ENCODE measurements around the gene MST1. TPM values are rescaled to one million over a fixed set of nuclear protein-coding genes. Genes with fewer than 3 reads are reported as not detected.

Gene MST1
- total and polyA plus RNA-seq, 2 of the 8 experiments (the other 6 are each of a cell fraction or from before 2014, with no cell fraction given): 6.2 to 9.5 TPM

- POLR2A ChIA-PET (ENCODE audit: partially characterized antibody): no interaction called here
- no peaks in the 10 kb centered on the region for H3K27me3 ChIP-seq (replicated peaks in 1 of 4; ENCODE audit: control insufficient read depth in 3 of 4, extremely low read depth in 1 of 4, insufficient read depth in 3 of 4, low read length in 3 of 4)
- no peaks in the 10 kb centered on the region for H3K79me2 ChIP-seq (ENCODE audit: control insufficient read depth in 1 of 2, insufficient read depth in 2 of 2, low read length in 2 of 2)
- no peak overlapping the region for H2BK20ac ChIP-seq (ENCODE audit: low read length)
- DNase-seq (ENCODE audit: low read depth in 1 of 2, low spot score in 2 of 2) (no peak), FAIRE-seq (no peak)
- H3K4me2 ChIP-seq (ENCODE audit: insufficient read depth in 1 of 2, low read depth in 2 of 2, low read length in 2 of 2): no peak overlapping the region
- no peak overlapping the region for H3K18ac ChIP-seq (ENCODE audit: extremely low read depth, low read length)
- CTCF ChIA-PET (ENCODE audit: partially characterized antibody): interaction anchor here (0.6 to 1.8 kb wide), 9 partner anchors 8 to 190 kb away, joined by 3 to 5 read pairs (median 4); no protein-coding TSS in a partner anchor
- no peak overlapping the region for H2BK15ac ChIP-seq (ENCODE audit: low read length)
- H3K4ac ChIP-seq (replicated peaks; ENCODE audit: insufficient read length, low read depth, low read length): no peak overlapping the region
- no peak overlapping the region for H4K91ac ChIP-seq (replicated peaks; ENCODE audit: insufficient read length, low read length)
- no peak overlapping the region for H2BK12ac ChIP-seq (ENCODE audit: low read depth, low read length)
- no peaks in the 10 kb centered on the region for H3K79me1 ChIP-seq (ENCODE audit: low read depth, low read length)
- H4K5ac ChIP-seq (ENCODE audit: insufficient read length, low read depth, low read length): no peak overlapping the region
- no peaks in the 10 kb centered on the region for H3K4me1 ChIP-seq (replicated peaks in 1 of 4; ENCODE audit: control insufficient read depth in 3 of 4, insufficient read depth in 4 of 4, low read length in 3 of 4)
- no peaks in the 10 kb centered on the region; a peak in 1 of 8 replicates for H3K36me3 ChIP-seq (ENCODE audit: control insufficient read depth in 2 of 4, insufficient read depth in 4 of 4, low read length in 3 of 4)
- no peaks in the 10 kb centered on the region for H3K23me2 ChIP-seq (ENCODE audit: low read depth, low read length)
- no peak overlapping the region for H3K23ac ChIP-seq (ENCODE audit: insufficient read length)
- no peak overlapping the region for H3K27ac ChIP-seq (ENCODE audit: low read depth, low read length)
- no peak overlapping the region for H3K14ac ChIP-seq (ENCODE audit: insufficient read length)
- no peak overlapping the region for H3K4me3 ChIP-seq (ENCODE audit: extremely low read depth in 1 of 4, insufficient read depth in 2 of 4, low read depth in 3 of 4, low read length in 4 of 4)
- no peaks in the 10 kb centered on the region for H3K9me3 ChIP-seq (ENCODE audit: insufficient read depth in 2 of 2, low read depth in 1 of 2, low read length in 1 of 2)
- H2AK5ac ChIP-seq (ENCODE audit: low read depth, low read length): no peak overlapping the region
- H4K8ac ChIP-seq (ENCODE audit: extremely low read depth, insufficient read depth, low read length): no peak overlapping the region
- H4K20me1 ChIP-seq (replicated peaks in 1 of 2; ENCODE audit: control insufficient read depth in 1 of 2, insufficient read depth in 2 of 2, low read length in 2 of 2): no peaks in the 10 kb centered on the region
- H2AFZ ChIP-seq (ENCODE audit: low read length): no peak overlapping the region
- 89% methylated on average over 8 of the region's 8 CpGs; no CpG with 5 or more reads in 1 of the 2 experiments for WGBS, 2 experiments (ENCODE audit: extremely low coverage in 1 of 2, insufficient coverage in 1 of 2, insufficient read length in 1 of 2, insufficient replicate concordance in 2 of 2, low coverage in 1 of 2, low lambda C conversion rate in 2 of 2, missing lambda C conversion rate in 1 of 2)
- no peak overlapping the region for H2BK120ac ChIP-seq (replicated peaks; ENCODE audit: low read depth, low read length)
- H2BK5ac ChIP-seq (ENCODE audit: low read depth, low read length): no peak overlapping the region
- no peak overlapping the region for H3K56ac ChIP-seq (replicated peaks; ENCODE audit: insufficient read length, low read depth, low read length)
- H3K9ac ChIP-seq (replicated peaks in 1 of 4; ENCODE audit: extremely low read depth in 1 of 4, low read depth in 3 of 4, low read length in 3 of 4): no peak overlapping the region
- no peak for TF ChIP-seq FOSL1 (IDR thresholded peaks at IDR 0.05; ENCODE audit: insufficient read depth, low read depth, low read length)
- TF ChIP-seq E2F6 (IDR thresholded peaks at IDR 0.05): no peak
- TF ChIP-seq CTBP2 (IDR thresholded peaks at IDR 0.05; ENCODE audit: borderline replicate concordance, insufficient read depth, insufficient read length, low read length): no peak
- no peak for TF ChIP-seq EGR1 (IDR thresholded peaks at IDR 0.05; ENCODE audit: borderline replicate concordance, low read depth, low read length)
- TF ChIP-seq HDAC6 (IDR thresholded peaks at IDR 0.05; ENCODE audit: low read depth, low read length): no peak
- TF ChIP-seq SIN3A (conservative IDR thresholded peaks at IDR 0.05 in 1 of 2, IDR thresholded peaks at IDR 0.05 in 1 of 2; ENCODE audit: low read depth in 1 of 2, low read length in 2 of 2): no peak
- TF ChIP-seq RNF2 (IDR thresholded peaks at IDR 0.05; ENCODE audit: borderline replicate concordance, low read depth, low read length, missing control alignments, poor library complexity, severe bottlenecking): no peak
- TF ChIP-seq POU5F1 (IDR thresholded peaks at IDR 0.05; ENCODE audit: low read depth, low read length): no peak
- TF ChIP-seq RFX5 (IDR thresholded peaks at IDR 0.05; ENCODE audit: borderline replicate concordance, low read depth, low read length): no peak
- no peak for TF ChIP-seq POLR2AphosphoS5 (IDR thresholded peaks at IDR 0.05; ENCODE audit: low read depth, low read length)
- TF ChIP-seq JUND (IDR thresholded peaks at IDR 0.05; ENCODE audit: low read length): no peak
- TF ChIP-seq TAF1 (IDR thresholded peaks at IDR 0.05; ENCODE audit: low read depth, low read length): no peak
- no peak for TF ChIP-seq SRF (IDR thresholded peaks at IDR 0.05; ENCODE audit: low read depth, low read length)
- TF ChIP-seq RXRA (IDR thresholded peaks at IDR 0.05; ENCODE audit: insufficient read depth, low read depth, low read length): no peak
These were observed 44.6 kb downstream of the MST1 start for GRCh38 chr3:49644684-49645083.
